Thyroid gland (tissue), 4 donors: ENCODE results near the gene CDYL2.

ENCODE experiments used
- POLR2A ChIP-seq, 2 donors: fragments of 450-650 bp; IDR thresholded peaks; one replicate each; pipeline ENCODE4 v1.6.1; 2017; ENCODE audit warnings: antibody characterized with exemption in 2 of 2, mild to moderate bottlenecking in 2 of 2, moderate library complexity in 1 of 2
- TF ChIP-seq, protein P1 (sequence below), 6 experiments: fragments of 200-600 bp in 3 of 6; fragments of 450-650 bp in 3 of 6; sonication (generic) in 3 of 6; IDR thresholded peaks; one replicate each; pipeline ENCODE4 v1.5.1; 2016 to 2019; ENCODE audit warnings: antibody characterized with exemption in 6 of 6, mild to moderate bottlenecking in 2 of 6, inconsistent platforms in 1 of 6, moderate library complexity in 1 of 6

GRCh38 chr16:80731915-80732314 lies 72.5 kb downstream of the CDYL2 start:
- TF ChIP-seq, protein P1, sequence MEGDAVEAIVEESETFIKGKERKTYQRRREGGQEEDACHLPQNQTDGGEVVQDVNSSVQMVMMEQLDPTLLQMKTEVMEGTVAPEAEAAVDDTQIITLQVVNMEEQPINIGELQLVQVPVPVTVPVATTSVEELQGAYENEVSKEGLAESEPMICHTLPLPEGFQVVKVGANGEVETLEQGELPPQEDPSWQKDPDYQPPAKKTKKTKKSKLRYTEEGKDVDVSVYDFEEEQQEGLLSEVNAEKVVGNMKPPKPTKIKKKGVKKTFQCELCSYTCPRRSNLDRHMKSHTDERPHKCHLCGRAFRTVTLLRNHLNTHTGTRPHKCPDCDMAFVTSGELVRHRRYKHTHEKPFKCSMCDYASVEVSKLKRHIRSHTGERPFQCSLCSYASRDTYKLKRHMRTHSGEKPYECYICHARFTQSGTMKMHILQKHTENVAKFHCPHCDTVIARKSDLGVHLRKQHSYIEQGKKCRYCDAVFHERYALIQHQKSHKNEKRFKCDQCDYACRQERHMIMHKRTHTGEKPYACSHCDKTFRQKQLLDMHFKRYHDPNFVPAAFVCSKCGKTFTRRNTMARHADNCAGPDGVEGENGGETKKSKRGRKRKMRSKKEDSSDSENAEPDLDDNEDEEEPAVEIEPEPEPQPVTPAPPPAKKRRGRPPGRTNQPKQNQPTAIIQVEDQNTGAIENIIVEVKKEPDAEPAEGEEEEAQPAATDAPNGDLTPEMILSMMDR (IDR thresholded peaks at IDR 0.05): no peak
- TF ChIP-seq POLR2A (IDR thresholded peaks at IDR 0.05): no peak
